Adrenal gland (tissue), 5 donors: Measurements from ENCODE around the gene ZSCAN12.

Source experiments
- POLR2A ChIP-seq, 2 donors: fragments of 450-650 bp; IDR thresholded peaks; one replicate each; pipeline ENCODE4 v1.6.1; 2017; ENCODE audit warnings: antibody characterized with exemption in 2 of 2, mild to moderate bottlenecking in 2 of 2, moderate library complexity in 1 of 2
- TF ChIP-seq, protein P1 (sequence below), 6 experiments: fragments of 450-650 bp in 4 of 6; fragments of 200-600 bp in 2 of 6; sonication (generic) in 1 of 6; IDR thresholded peaks; 1 replicate in 5 of 6; 2 replicates in 1 of 6; pipeline versions ENCODE4 v1.5.1 to v1.8.0; 2016 to 2021; ENCODE audit warnings: antibody characterized with exemption in 6 of 6, mild to moderate bottlenecking in 2 of 6, moderate library complexity in 1 of 6
- donor health status: DM: no; HTN: no; CAD: no.

DNA sequence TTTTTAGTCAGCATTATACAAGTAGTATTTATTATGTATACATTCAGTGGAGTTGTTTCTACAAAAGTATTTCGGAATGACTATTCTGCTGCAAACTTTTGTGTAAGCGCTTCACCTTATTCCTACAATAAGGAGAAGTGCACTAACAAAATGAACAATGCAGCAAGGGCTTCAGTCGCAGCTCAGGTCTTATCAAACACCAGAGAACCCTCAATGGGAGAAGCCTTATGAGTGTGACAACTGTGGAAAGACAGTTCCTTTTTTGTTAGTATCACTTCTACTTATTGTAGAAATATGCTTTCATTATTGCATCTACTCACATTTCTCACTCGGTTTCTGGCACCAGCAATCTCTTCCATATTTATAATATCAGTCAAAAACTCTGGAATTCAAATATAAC, 31.0 kb downstream of the ZSCAN12 start:
- TF ChIP-seq POLR2A (IDR thresholded peaks at IDR 0.05): no peak
- TF ChIP-seq, protein P1, sequence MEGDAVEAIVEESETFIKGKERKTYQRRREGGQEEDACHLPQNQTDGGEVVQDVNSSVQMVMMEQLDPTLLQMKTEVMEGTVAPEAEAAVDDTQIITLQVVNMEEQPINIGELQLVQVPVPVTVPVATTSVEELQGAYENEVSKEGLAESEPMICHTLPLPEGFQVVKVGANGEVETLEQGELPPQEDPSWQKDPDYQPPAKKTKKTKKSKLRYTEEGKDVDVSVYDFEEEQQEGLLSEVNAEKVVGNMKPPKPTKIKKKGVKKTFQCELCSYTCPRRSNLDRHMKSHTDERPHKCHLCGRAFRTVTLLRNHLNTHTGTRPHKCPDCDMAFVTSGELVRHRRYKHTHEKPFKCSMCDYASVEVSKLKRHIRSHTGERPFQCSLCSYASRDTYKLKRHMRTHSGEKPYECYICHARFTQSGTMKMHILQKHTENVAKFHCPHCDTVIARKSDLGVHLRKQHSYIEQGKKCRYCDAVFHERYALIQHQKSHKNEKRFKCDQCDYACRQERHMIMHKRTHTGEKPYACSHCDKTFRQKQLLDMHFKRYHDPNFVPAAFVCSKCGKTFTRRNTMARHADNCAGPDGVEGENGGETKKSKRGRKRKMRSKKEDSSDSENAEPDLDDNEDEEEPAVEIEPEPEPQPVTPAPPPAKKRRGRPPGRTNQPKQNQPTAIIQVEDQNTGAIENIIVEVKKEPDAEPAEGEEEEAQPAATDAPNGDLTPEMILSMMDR (IDR thresholded peaks at IDR 0.05): no peak
